Caco-2 (cell line): ENCODE measurements around the gene WDR27. TPM values are rescaled to one million over a fixed set of nuclear protein-coding genes. Genes with fewer than 3 reads are reported as not detected.
"Not testable (repeated sequence)": the region's sequence is repeated elsewhere in the genome, so short reads cannot be mapped to it uniquely, and the experiment has no call there.

Source experiments
- BruUV-seq: library from RNA; stranded (reverse); fragments of 400-500 nt; replicated peaks from 2 replicates; lab custom pipeline; 2021; lab: Mats Ljungman, UMichigan
- CTCF ChIA-PET: fragments of 300-600 bp; sonication (Branson Sonifier 250); formaldehyde crosslinking; loops from one replicate; lab custom pipeline; 2022; ENCODE audit warnings: antibody characterized with exemption; lab: Charles Lee
- POLR2A ChIA-PET: fragments of 300-600 bp; sonication (Branson Sonifier 250); formaldehyde crosslinking; loops from one replicate; lab custom pipeline; 2022; ENCODE audit warnings: antibody characterized with exemption; lab: Charles Lee
- DNase-seq, 2 experiments: peaks; one replicate each; pipeline versions ENCODE4 v3.0.0 to v3.0.0-alpha.2; 2020 to 2022
- H3K27me3 ChIP-seq: replicated peaks from 2 replicates; pipeline ENCODE4 v1.6.0; 2011; ENCODE audit warnings: low read length; ENCODE audit not compliant: control insufficient read depth, insufficient read depth
- H3K36me3 ChIP-seq: 2 replicates; pipeline ENCODE4 v1.5.1; 2011; ENCODE audit warnings: low read length; ENCODE audit not compliant: control insufficient read depth, insufficient read depth
- H3K4me1 ChIP-seq: fragments of 250-450 bp; sonication (Bioruptor Pico); 2 replicates; pipeline ENCODE4 v1.5.1; 2020; ENCODE audit warnings: mild to moderate bottlenecking
- H3K4me3 ChIP-seq: 2 replicates; pipeline ENCODE4 v1.5.1; 2011; ENCODE audit warnings: low read depth, mild to moderate bottlenecking, control low read depth, low read length
- H3K9me3 ChIP-seq: fragments of 250-450 bp; sonication (Bioruptor Pico); 2 replicates; pipeline ENCODE4 v1.5.1; 2020; ENCODE audit warnings: mild to moderate bottlenecking, moderate library complexity
- H3K27ac Mint-ChIP-seq: one replicate; pipeline ENCODE4 v1.8.0; 2022; ENCODE audit warnings: mixed read lengths; ENCODE audit not compliant: unreplicated experiment
- H3K27me3 Mint-ChIP-seq: one replicate; pipeline ENCODE4 v1.8.0; 2022; ENCODE audit warnings: mixed read lengths; ENCODE audit not compliant: insufficient read depth, unreplicated experiment
- H3K36me3 Mint-ChIP-seq: one replicate; pipeline ENCODE4 v1.8.0; 2022; ENCODE audit warnings: mild to moderate bottlenecking, mixed read lengths; ENCODE audit not compliant: insufficient read depth, unreplicated experiment
- H3K4me1 Mint-ChIP-seq: one replicate; pipeline ENCODE4 v1.8.0; 2022; ENCODE audit warnings: low read depth, mixed read lengths; ENCODE audit not compliant: unreplicated experiment
- H3K4me3 Mint-ChIP-seq: one replicate; pipeline ENCODE4 v1.8.0; 2022; ENCODE audit warnings: mild to moderate bottlenecking, moderate library complexity, mixed read lengths; ENCODE audit not compliant: unreplicated experiment
- H3K9me3 Mint-ChIP-seq: one replicate; pipeline ENCODE4 v1.8.0; 2022; ENCODE audit warnings: mixed read lengths; ENCODE audit not compliant: unreplicated experiment
- CTCF ChIP-seq, 2 experiments: fragments of 200-600 bp in 1 of 2; IDR thresholded peaks; 1 replicate in 1 of 2; 2 replicates in 1 of 2; pipeline versions ENCODE4 v1.5.1 to v1.8.0; 2011 to 2022; ENCODE audit warnings: antibody characterized with exemption in 1 of 2, control low read depth in 1 of 2, inconsistent platforms in 1 of 2, low read depth in 1 of 2, low read length in 1 of 2, mild to moderate bottlenecking in 1 of 2, moderate library complexity in 1 of 2; ENCODE audit not compliant: insufficient read depth in 1 of 2, severe bottlenecking in 1 of 2, unreplicated experiment in 1 of 2
- intact Hi-C: fragments of 100-400 bp; cut with micrococcal nuclease; formaldehyde crosslinking; loops from one replicate; pipeline ENCODE4 v1.10.0; 2022; ENCODE audit not compliant: unreplicated experiment
- total RNA-seq: library from RNA; stranded (reverse); gene quantifications from 2 replicates; pipeline ENCODE4 v1.2.3, GENCODE V29; 2022

WDR27 gene
- total RNA-seq, 1 experiment from 2014 or later, result 62.9 TPM

GRCh38 chr6:169604076-169604475 is 97.8 kb downstream of the WDR27 start:
- H3K4me3 Mint-ChIP-seq, result no peak overlapping the region
- DNase-seq, result no peak
- H3K9me3 ChIP-seq, result no peaks in the 10 kb centered on the region
- no peak overlapping the region for H3K27ac Mint-ChIP-seq
- POLR2A ChIA-PET, result no interaction called here
- no peaks in the 10 kb centered on the region for H3K36me3 Mint-ChIP-seq
- H3K9me3 Mint-ChIP-seq, result no peaks in the 10 kb centered on the region
- no peak for TF ChIP-seq CTCF (IDR thresholded peaks at IDR 0.05; ENCODE audit: insufficient read depth in 1 of 2, low read depth in 1 of 2, low read length in 1 of 2, severe bottlenecking in 1 of 2, unreplicated experiment in 1 of 2)
- H3K27me3 Mint-ChIP-seq, result no peaks in the 10 kb centered on the region
- intact Hi-C loops, result no loop called here
- H3K4me1 ChIP-seq, result no peaks in the 10 kb centered on the region
- no TSS peak for BruUV-seq
- CTCF ChIA-PET, result no interaction called here
- H3K4me1 Mint-ChIP-seq, result no peaks in the 10 kb centered on the region
- no peak overlapping the region for H3K4me3 ChIP-seq
- H3K36me3 ChIP-seq, result no peaks in the 10 kb centered on the region; the same call in 1 of the 2 replicates
- no peaks in the 10 kb centered on the region for H3K27me3 ChIP-seq

DNA sequence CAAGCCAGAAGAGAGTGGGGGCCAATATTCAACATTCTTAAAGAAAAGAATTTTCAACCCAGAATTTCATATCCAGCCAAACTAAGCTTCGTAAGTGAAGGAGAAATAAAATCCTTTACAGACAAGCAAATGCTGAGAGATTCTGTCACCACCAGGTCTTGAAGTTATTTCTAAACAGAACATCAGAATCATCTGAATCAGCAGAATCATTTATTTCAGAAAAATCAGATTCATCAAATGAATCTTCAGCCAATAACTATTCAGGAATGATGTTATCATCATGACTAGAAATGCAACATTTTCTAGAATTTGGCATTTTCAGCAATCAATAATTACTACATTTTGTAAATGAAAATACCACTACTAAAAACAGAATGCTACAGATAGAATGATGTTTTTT is 100.7 kb downstream of the WDR27 start:
- H3K4me3 Mint-ChIP-seq, H3K27me3 Mint-ChIP-seq: not testable (repeated sequence)

GRCh38 chr6:169592558-169592957 is 109.3 kb downstream of the WDR27 start:
- no peaks in the 10 kb centered on the region for H3K36me3 ChIP-seq
- no peaks in the 10 kb centered on the region for H3K36me3 Mint-ChIP-seq
- CTCF ChIA-PET, result no interaction called here

More for the DNA sequence above, 100.7 kb downstream of the WDR27 start:
- DNase-seq, H3K4me1 ChIP-seq, H3K36me3 Mint-ChIP-seq, CTCF ChIA-PET, intact Hi-C loops, H3K36me3 ChIP-seq, H3K9me3 ChIP-seq, H3K27me3 ChIP-seq, H3K4me3 ChIP-seq, H3K9me3 Mint-ChIP-seq, H3K4me1 Mint-ChIP-seq, H3K27ac Mint-ChIP-seq, POLR2A ChIA-PET, BruUV-seq: not testable (repeated sequence)

More at GRCh38 chr6:169592558-169592957, 109.3 kb downstream of the WDR27 start:
- H3K4me3 ChIP-seq, result no peak overlapping the region
- Mint-ChIP-seq H3K9me3 (no peaks in the 10 kb centered on the region), H3K27ac (no peak overlapping the region), H3K27me3 (no peaks in the 10 kb centered on the region), H3K4me1 (no peaks in the 10 kb centered on the region), H3K4me3 (no peak overlapping the region)
- no TSS peak for BruUV-seq
- intact Hi-C loops, result no loop called here
- no peak for TF ChIP-seq CTCF (IDR thresholded peaks at IDR 0.05; ENCODE audit: insufficient read depth in 1 of 2, low read depth in 1 of 2, low read length in 1 of 2, severe bottlenecking in 1 of 2, unreplicated experiment in 1 of 2)
- no peaks in the 10 kb centered on the region for H3K27me3 ChIP-seq
- H3K9me3 ChIP-seq, result no peaks in the 10 kb centered on the region
- no peak for DNase-seq
- POLR2A ChIA-PET, result no interaction called here
- H3K4me1 ChIP-seq, result no peaks in the 10 kb centered on the region
